ENCODE measurements around the gene SCYGR5. TPM values are rescaled to one million over a fixed set of nuclear protein-coding genes. Genes with fewer than 3 reads are reported as not detected.

SCYGR5 gene
- total RNA-seq, 1 experiment from 2014 or later: not detected

- TF ChIP-seq EGR1 (IDR thresholded peaks at IDR 0.05; ENCODE audit: low read depth): no peak
- no peak for TF ChIP-seq POLR2AphosphoS5 (IDR thresholded peaks at IDR 0.05; ENCODE audit: low read depth, low read length)
- Histone ChIP-seq H3K27me3 (ENCODE audit: insufficient read depth, low read length) (0 out of 2 replicates have a peak, but pooled peaks cover 4% of the 10 kb centered on the region), H3K36me3 (ENCODE audit: control insufficient read depth in 1 of 2, insufficient read depth in 2 of 2, low read length in 2 of 2) (no peaks in the 10 kb centered on the region), H3K4me2 (ENCODE audit: low read length) (no peak overlapping the region), H3K27ac (ENCODE audit: low read depth, low read length) (no peak overlapping the region), H4K20me1 (ENCODE audit: insufficient read depth) (no peaks in the 10 kb centered on the region), H2AFZ (ENCODE audit: low read depth, low read length, poor library complexity, severe bottlenecking) (no peak overlapping the region), H3K4me1 (ENCODE audit: control insufficient read depth in 1 of 2, insufficient read depth in 2 of 2, low read length in 2 of 2) (no peaks in the 10 kb centered on the region), H3K9me3 (ENCODE audit: control insufficient read depth in 1 of 2, insufficient read depth in 1 of 2, low read depth in 1 of 2, low read length in 2 of 2) (no peaks in the 10 kb centered on the region), H3K9ac (ENCODE audit: low read length) (no peak overlapping the region), H3K9me2 (ENCODE audit: insufficient read depth) (0 out of 2 replicates have a peak, but pooled peaks cover 2% of the 10 kb centered on the region), H3K79me2 (ENCODE audit: insufficient read depth, low read length) (no peaks in the 10 kb centered on the region), H3K4me3 (replicated peaks in 1 of 2; ENCODE audit: low read depth in 1 of 2, low read length in 2 of 2) (no peak overlapping the region)
- ATAC-seq (no peak), DNase-seq (ENCODE audit: low read depth, low spot score) (no peak)
- ChIA-PET POLR2A (no interaction called here), CTCF (no interaction called here), RAD21 (ENCODE audit: low non-redundant PET in 1 of 2, low total read pairs in 2 of 2, uncharacterized antibody in 2 of 2, unreplicated experiment in 2 of 2) (no interaction called here)
- no TSS peak for BruUV-seq (replicated peaks)
- intact Hi-C loops (cut with micrococcal nuclease): no loop called here
Observed at GRCh38 chr2:227696990-227697679, 30.5 kb downstream of the SCYGR5 start.

- no peak overlapping the region for H3K27ac ChIP-seq (ENCODE audit: low read depth, low read length)
- no peak overlapping the region for H3K4me3 ChIP-seq (replicated peaks in 1 of 2; ENCODE audit: low read depth in 1 of 2, low read length in 2 of 2)
- no peaks in the 10 kb centered on the region for H3K4me1 ChIP-seq (ENCODE audit: control insufficient read depth in 1 of 2, insufficient read depth in 2 of 2, low read length in 2 of 2)
- H3K9me3 ChIP-seq (ENCODE audit: control insufficient read depth in 1 of 2, insufficient read depth in 1 of 2, low read depth in 1 of 2, low read length in 2 of 2): no peaks in the 10 kb centered on the region
- TF ChIP-seq SRF (IDR thresholded peaks at IDR 0.05; ENCODE audit: low read depth) (no peak), ZBTB33 (IDR thresholded peaks at IDR 0.05; ENCODE audit: extremely low read depth, insufficient replicate concordance, low read length) (no peak), SIN3A (IDR thresholded peaks at IDR 0.05; ENCODE audit: low read depth) (no peak), POLR2A (IDR thresholded peaks at IDR 0.05; ENCODE audit: borderline replicate concordance, extremely low read depth, insufficient read depth, insufficient read length) (no peak), MAX (IDR thresholded peaks at IDR 0.05) (no peak), ELF1 (IDR thresholded peaks at IDR 0.05; ENCODE audit: borderline replicate concordance, low read depth) (no peak), TCF7L2 (IDR thresholded peaks at IDR 0.05; ENCODE audit: borderline replicate concordance, extremely low read depth, insufficient read depth, insufficient read length) (no peak), ZNF274 (IDR thresholded peaks at IDR 0.05; ENCODE audit: low read depth, low read length) (no peak), EZH2 (IDR thresholded peaks at IDR 0.05) (no peak)
- no peaks in the 10 kb centered on the region for H3K9me2 ChIP-seq (ENCODE audit: insufficient read depth)
- intact Hi-C loops (cut with micrococcal nuclease): no loop called here
- no peak overlapping the region for H2AFZ ChIP-seq (ENCODE audit: low read depth, low read length, poor library complexity, severe bottlenecking)
- ChIA-PET RAD21 (ENCODE audit: low non-redundant PET in 1 of 2, low total read pairs in 2 of 2, uncharacterized antibody in 2 of 2, unreplicated experiment in 2 of 2) (no interaction called here), CTCF (no interaction called here), POLR2A (no interaction called here)
- H3K79me2 ChIP-seq (ENCODE audit: insufficient read depth, low read length): no peaks in the 10 kb centered on the region
- no TSS peak for BruUV-seq (replicated peaks)
- H3K4me2 ChIP-seq (ENCODE audit: low read length): no peak overlapping the region
- H3K27me3 ChIP-seq (ENCODE audit: insufficient read depth, low read length): no peaks in the 10 kb centered on the region
- no peak for ATAC-seq
- no peak for DNase-seq (ENCODE audit: low read depth, low spot score)
- no peaks in the 10 kb centered on the region for H3K36me3 ChIP-seq (ENCODE audit: control insufficient read depth in 1 of 2, insufficient read depth in 2 of 2, low read length in 2 of 2)
- no peaks in the 10 kb centered on the region for H4K20me1 ChIP-seq (ENCODE audit: insufficient read depth)
- no peak overlapping the region for H3K9ac ChIP-seq (ENCODE audit: low read length)
Observed at GRCh38 chr2:227701556-227701955, 35.0 kb downstream of the SCYGR5 start.

Measured in HCT116 (cell line).